Activated naive CD8-positive, alpha-beta T cell treated with anti-CD3 and anti-CD28 coated beads for 36 hours (primary cell): ENCODE results near the gene NCK2. TPM values are rescaled to one million over a fixed set of nuclear protein-coding genes. Genes with fewer than 3 reads are reported as not detected.

Experiments
- DNase-seq: peaks from one replicate; pipeline ENCODE4 v3.0.0; 2021
- H3K27ac Mint-ChIP-seq: one replicate; pipeline ENCODE4 v1.8.0; 2022; ENCODE audit warnings: mild to moderate bottlenecking, moderate library complexity, mixed read lengths
- H3K27me3 Mint-ChIP-seq: one replicate; pipeline ENCODE4 v1.8.0; 2022; ENCODE audit warnings: mild to moderate bottlenecking, mixed read lengths
- H3K36me3 Mint-ChIP-seq: one replicate; pipeline ENCODE4 v1.8.0; 2021; ENCODE audit warnings: mild to moderate bottlenecking, mixed read lengths
- H3K4me1 Mint-ChIP-seq: one replicate; pipeline ENCODE4 v1.8.0; 2021; ENCODE audit warnings: mixed read lengths
- H3K4me3 Mint-ChIP-seq: one replicate; pipeline ENCODE4 v1.8.0; 2022; ENCODE audit warnings: mild to moderate bottlenecking, moderate library complexity, mixed read lengths
- H3K9me3 Mint-ChIP-seq: one replicate; pipeline ENCODE4 v1.8.0; 2022; ENCODE audit warnings: mixed read lengths
- total RNA-seq, 2 experiments: library from RNA; stranded (reverse); gene quantifications; one replicate each; pipeline ENCODE4 v1.2.3, GENCODE V29; 2021

Gene NCK2
- total RNA-seq, 2 experiments from 2014 or later: 76.1 to 78.1 TPM

- Mint-ChIP-seq H3K9me3 (peaks cover 3% of the 10 kb centered on the region), H3K36me3 (peaks cover 57% of the 10 kb centered on the region), H3K27me3 (no peaks in the 10 kb centered on the region), H3K4me1 (peaks cover 90% of the 10 kb centered on the region), H3K27ac (peak overlapping the region; percentile 92), H3K4me3 (peak overlapping the region; percentile 83)
- DNase-seq: peak; percentile 45
Measured at GRCh38 chr2:105796131-105796638, 51.5 kb downstream of the NCK2 start.

DNA sequence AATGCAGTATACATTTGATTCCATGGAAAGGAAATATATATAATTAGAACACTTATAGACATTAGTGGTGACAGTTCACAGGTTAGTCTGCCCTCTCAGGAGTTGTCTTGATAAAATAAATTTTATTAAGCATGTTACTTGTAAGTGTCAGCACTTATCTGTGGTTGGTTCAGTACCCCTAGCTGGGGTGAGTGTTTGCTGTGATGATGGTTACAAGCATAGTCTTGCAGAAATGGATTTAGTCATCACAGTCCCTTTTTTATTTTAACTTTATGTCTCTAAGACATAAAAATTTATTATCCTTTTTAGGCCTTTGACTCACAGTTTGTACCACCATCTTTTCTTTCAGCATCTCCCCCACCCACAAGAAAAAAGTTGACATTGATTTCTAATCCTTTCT is 52.1 kb downstream of the NCK2 start:
- peaks cover 3% of the 10 kb centered on the region for H3K9me3 Mint-ChIP-seq
- peak overlapping the region; percentile 83 for H3K4me3 Mint-ChIP-seq
- no peak for DNase-seq
- peak overlapping the region; percentile 92 for H3K27ac Mint-ChIP-seq
- H3K27me3 Mint-ChIP-seq: no peaks in the 10 kb centered on the region
- H3K36me3 Mint-ChIP-seq: peaks cover 58% of the 10 kb centered on the region
- H3K4me1 Mint-ChIP-seq: peaks cover 90% of the 10 kb centered on the region

DNA sequence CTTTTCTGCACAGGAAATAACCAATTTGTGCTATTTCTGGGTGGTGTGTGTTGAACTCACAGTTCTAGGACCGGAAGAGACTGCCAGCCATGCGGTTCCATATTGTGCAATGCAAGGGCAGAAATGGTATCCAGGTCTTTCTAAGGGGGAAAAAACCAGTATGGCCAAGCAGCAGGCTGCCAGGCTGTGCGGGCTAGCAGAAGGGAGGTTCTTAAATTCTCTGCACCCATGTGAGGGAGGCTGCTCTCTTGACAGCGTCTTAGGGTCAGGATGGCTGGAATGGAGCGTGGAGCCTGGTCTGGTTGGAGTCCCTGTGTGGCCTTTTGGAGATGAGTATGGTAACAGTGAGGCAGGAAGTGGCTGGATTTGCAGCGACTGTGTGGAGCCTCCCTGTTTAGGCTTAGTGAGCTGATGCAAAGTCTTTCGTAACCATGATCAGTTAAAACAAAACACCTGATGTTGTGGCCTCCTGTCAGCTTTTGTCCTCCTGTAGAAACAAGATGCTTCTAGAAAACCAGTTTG is 52.6 kb downstream of the NCK2 start:
- Mint-ChIP-seq H3K27ac (peak overlapping the region; percentile 92), H3K36me3 (peaks cover 59% of the 10 kb centered on the region), H3K4me1 (peaks cover 90% of the 10 kb centered on the region), H3K27me3 (no peaks in the 10 kb centered on the region), H3K4me3 (peak overlapping the region; percentile 83), H3K9me3 (peaks cover 3% of the 10 kb centered on the region)
- peak; percentile 51 for DNase-seq

DNA sequence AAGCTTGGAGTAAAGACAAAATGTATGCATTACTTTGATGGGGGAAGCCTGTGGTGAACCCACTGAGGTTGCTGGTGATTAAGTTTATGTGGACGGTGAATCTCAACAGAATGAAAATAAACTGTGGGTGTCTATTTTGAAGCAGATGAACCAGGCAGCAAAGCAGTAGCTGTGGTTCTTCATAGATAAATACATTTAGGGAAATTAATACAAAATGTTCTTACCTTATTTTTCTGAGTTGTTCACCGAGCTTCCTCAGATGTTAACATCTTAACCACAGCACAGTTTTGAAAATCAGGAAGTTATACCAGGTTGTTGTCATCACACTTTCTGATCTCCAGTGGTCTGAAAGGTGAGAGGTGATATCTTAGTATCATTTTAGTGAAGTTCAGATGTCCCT is 53.9 kb downstream of the NCK2 start:
- Mint-ChIP-seq H3K27me3 (no peaks in the 10 kb centered on the region), H3K27ac (peak overlapping the region; percentile 92), H3K4me1 (peaks cover 90% of the 10 kb centered on the region), H3K36me3 (peaks cover 52% of the 10 kb centered on the region), H3K4me3 (peak overlapping the region; percentile 83), H3K9me3 (no peaks in the 10 kb centered on the region)
- peak; percentile 60 for DNase-seq

DNA sequence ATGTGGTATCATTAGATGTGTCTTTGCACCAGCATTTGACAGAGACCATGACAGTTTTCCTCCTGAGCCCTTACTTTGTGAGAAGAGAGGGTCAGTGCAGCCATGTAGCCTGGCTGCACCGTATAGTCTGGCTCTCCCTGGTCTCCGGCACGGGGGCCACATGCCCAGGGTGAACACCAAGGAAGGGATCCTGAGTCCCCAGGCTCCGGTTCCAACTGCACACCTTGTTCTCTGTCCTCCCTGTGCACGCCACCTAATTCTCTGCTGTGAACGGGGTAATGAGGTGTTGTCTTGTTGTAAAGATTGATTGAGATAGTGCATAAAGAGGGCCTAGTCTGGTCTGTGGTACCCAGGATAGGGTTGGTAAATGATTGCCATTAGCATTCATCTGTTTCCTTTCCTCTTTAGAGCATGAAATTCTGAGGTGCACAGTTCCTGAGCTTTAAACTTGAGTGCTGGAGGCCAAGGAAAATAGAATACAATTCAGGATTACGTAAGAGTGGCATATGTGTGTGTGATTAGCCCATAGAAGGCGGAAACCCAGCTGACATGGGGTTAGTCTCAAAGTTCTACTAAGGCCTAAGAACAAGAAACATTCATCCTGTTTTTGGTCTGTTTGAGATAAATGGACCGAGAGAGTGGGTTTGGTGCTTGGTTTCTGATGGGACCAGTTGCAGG is 55.5 kb downstream of the NCK2 start:
- H3K27me3 Mint-ChIP-seq: no peaks in the 10 kb centered on the region
- peaks cover 99% of the 10 kb centered on the region for H3K4me1 Mint-ChIP-seq
- peaks cover 65% of the 10 kb centered on the region for H3K36me3 Mint-ChIP-seq
- peak overlapping the region; percentile 92 for H3K27ac Mint-ChIP-seq
- peaks cover 3% of the 10 kb centered on the region for H3K9me3 Mint-ChIP-seq
- DNase-seq: no peak
- peak overlapping the region; percentile 44 for H3K4me3 Mint-ChIP-seq

DNA sequence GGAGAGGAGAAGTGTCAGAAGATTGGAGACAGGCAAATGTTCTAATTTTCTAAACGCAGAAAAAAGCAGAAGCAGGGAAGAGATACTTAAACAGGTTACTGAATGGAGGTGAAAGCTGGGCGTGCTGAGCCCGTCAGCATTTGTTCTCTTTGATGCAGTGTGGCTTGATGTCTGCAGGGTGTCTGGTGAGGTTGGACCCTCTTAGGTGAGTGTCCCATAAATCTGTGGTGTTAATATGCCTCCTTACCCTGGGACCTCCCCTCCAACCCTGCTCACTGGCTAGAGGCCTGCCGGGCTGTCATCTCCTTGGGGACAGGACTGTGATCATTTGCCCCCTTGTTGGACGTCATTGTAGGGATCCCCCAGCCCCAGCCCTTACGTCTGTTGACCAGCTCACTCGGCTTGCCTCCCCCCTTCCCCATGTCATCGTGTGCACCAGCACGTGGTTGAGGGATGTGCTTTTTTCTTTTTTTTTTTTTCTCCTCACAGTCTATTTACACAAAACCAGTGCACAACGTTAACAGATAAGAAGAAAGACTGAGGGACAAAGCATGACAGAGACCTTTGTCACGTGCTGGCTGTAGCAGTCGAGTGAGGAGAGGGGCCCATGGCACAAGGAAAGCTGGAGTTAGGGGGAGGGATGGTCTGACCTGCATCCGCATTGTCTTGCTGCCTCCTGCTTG is 56.4 kb downstream of the NCK2 start:
- Mint-ChIP-seq H3K27ac (peak overlapping the region; percentile 92), H3K9me3 (peaks cover 6% of the 10 kb centered on the region), H3K4me3 (peak overlapping the region; percentile 44), H3K36me3 (peaks cover 69% of the 10 kb centered on the region), H3K4me1 (peaks cover 98% of the 10 kb centered on the region), H3K27me3 (no peaks in the 10 kb centered on the region)
- no peak for DNase-seq

GRCh38 chr2:105801961-105802360 is 57.2 kb downstream of the NCK2 start:
- Mint-ChIP-seq H3K4me1 (peaks cover 98% of the 10 kb centered on the region), H3K27ac (peak overlapping the region; percentile 92), H3K27me3 (no peaks in the 10 kb centered on the region), H3K4me3 (peak overlapping the region; percentile 40), H3K9me3 (peaks cover 6% of the 10 kb centered on the region), H3K36me3 (peaks cover 74% of the 10 kb centered on the region)
- DNase-seq: no peak

GRCh38 chr2:105802587-105802986 is 57.9 kb downstream of the NCK2 start:
- H3K27ac Mint-ChIP-seq: peak overlapping the region; percentile 92
- peaks cover 96% of the 10 kb centered on the region for H3K4me1 Mint-ChIP-seq
- DNase-seq: peak; percentile 71
- H3K4me3 Mint-ChIP-seq: peak overlapping the region; percentile 40
- peaks cover 70% of the 10 kb centered on the region for H3K36me3 Mint-ChIP-seq
- no peaks in the 10 kb centered on the region for H3K27me3 Mint-ChIP-seq
- H3K9me3 Mint-ChIP-seq: peaks cover 6% of the 10 kb centered on the region

- DNase-seq: peak; percentile 38
- H3K27me3 Mint-ChIP-seq: no peaks in the 10 kb centered on the region
- peaks cover 95% of the 10 kb centered on the region for H3K4me1 Mint-ChIP-seq
- H3K27ac Mint-ChIP-seq: peak overlapping the region; percentile 92
- peaks cover 6% of the 10 kb centered on the region for H3K9me3 Mint-ChIP-seq
- peak overlapping the region; percentile 11 for H3K4me3 Mint-ChIP-seq
- peaks cover 75% of the 10 kb centered on the region for H3K36me3 Mint-ChIP-seq
Measured at GRCh38 chr2:105803337-105803736, 58.6 kb downstream of the NCK2 start.

DNA sequence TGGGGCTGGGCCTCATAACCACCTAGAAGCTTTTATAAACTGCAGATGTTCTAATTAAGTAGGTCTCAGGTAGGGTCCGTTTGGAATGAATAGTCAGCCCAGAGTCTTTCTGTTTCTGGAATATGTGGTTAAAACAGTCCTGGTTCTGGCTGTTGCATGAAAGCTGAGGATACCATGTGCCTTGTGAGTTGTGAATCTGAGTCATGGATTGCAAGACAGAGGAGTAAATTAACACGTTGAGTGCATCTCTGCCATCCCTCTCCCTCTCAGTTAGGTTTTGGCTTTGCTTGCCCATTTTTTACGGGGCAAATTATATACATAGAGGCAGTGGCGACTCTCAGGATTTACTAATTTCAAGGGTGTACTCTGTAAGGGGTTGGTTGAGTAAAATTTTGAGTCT is 59.1 kb downstream of the NCK2 start:
- peaks cover 79% of the 10 kb centered on the region for H3K36me3 Mint-ChIP-seq

GRCh38 chr2:105804266-105804665 is 59.6 kb downstream of the NCK2 start:
- no peak for DNase-seq
- Mint-ChIP-seq H3K27me3 (no peaks in the 10 kb centered on the region), H3K36me3 (peaks cover 82% of the 10 kb centered on the region), H3K4me1 (peaks cover 95% of the 10 kb centered on the region), H3K9me3 (peaks cover 12% of the 10 kb centered on the region), H3K4me3 (no peak overlapping the region), H3K27ac (peak overlapping the region; percentile 92)

More for the DNA sequence above, 59.1 kb downstream of the NCK2 start:
- Mint-ChIP-seq H3K27me3 (no peaks in the 10 kb centered on the region), H3K4me1 (peaks cover 95% of the 10 kb centered on the region), H3K4me3 (peak overlapping the region; percentile 35), H3K27ac (peak overlapping the region; percentile 92), H3K9me3 (peaks cover 10% of the 10 kb centered on the region)
- DNase-seq: no peak

DNA sequence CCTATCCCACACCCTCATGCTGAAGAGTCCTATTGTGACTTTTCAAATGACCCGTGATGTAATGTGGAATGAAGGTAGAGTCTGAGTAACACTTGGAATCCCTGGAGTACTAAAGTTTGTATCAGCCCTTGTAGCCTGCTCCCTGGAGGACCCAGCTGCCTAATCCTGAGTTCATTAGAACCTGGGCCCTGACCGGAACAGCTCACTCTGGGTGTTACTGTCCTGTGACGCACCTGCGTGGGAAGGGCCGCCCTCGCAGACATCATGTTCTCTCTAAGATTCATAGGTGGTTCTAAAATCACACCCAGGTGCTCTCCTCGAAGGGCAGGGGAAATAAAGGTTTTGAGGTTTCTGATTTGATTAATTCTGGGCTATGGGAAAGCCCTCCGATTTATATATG is 62.3 kb downstream of the NCK2 start:
- H3K27ac Mint-ChIP-seq: peak overlapping the region; percentile 77
- H3K36me3 Mint-ChIP-seq: peaks cover 72% of the 10 kb centered on the region
- peaks cover 17% of the 10 kb centered on the region for H3K9me3 Mint-ChIP-seq
- no peak overlapping the region for H3K4me3 Mint-ChIP-seq
- no peak for DNase-seq
- peaks cover 89% of the 10 kb centered on the region for H3K4me1 Mint-ChIP-seq
- H3K27me3 Mint-ChIP-seq: no peaks in the 10 kb centered on the region

GRCh38 chr2:105808423-105809096 is 63.8 kb downstream of the NCK2 start:
- Mint-ChIP-seq H3K9me3 (peaks cover 17% of the 10 kb centered on the region), H3K4me1 (peaks cover 87% of the 10 kb centered on the region), H3K27ac (peak overlapping the region; percentile 90), H3K27me3 (no peaks in the 10 kb centered on the region), H3K36me3 (peaks cover 72% of the 10 kb centered on the region), H3K4me3 (no peak overlapping the region)
- DNase-seq: no peak

- peaks cover 72% of the 10 kb centered on the region for H3K36me3 Mint-ChIP-seq
- peak overlapping the region; percentile 90 for H3K27ac Mint-ChIP-seq
- H3K9me3 Mint-ChIP-seq: peaks cover 17% of the 10 kb centered on the region
- peak; percentile 43 for DNase-seq
- H3K27me3 Mint-ChIP-seq: no peaks in the 10 kb centered on the region
- no peak overlapping the region for H3K4me3 Mint-ChIP-seq
- peaks cover 87% of the 10 kb centered on the region for H3K4me1 Mint-ChIP-seq
Measured at GRCh38 chr2:105809097-105809473, 64.4 kb downstream of the NCK2 start.

- peak overlapping the region; percentile 90 for H3K27ac Mint-ChIP-seq
Measured at GRCh38 chr2:105809723-105810122, 65.0 kb downstream of the NCK2 start.

More at GRCh38 chr2:105809723-105810122, 65.0 kb downstream of the NCK2 start:
- H3K4me1 Mint-ChIP-seq: peaks cover 87% of the 10 kb centered on the region
- DNase-seq: no peak
- no peaks in the 10 kb centered on the region for H3K27me3 Mint-ChIP-seq
- H3K4me3 Mint-ChIP-seq: peak overlapping the region; percentile 35
- H3K36me3 Mint-ChIP-seq: peaks cover 71% of the 10 kb centered on the region
- H3K9me3 Mint-ChIP-seq: peaks cover 16% of the 10 kb centered on the region
